Stimulated activated CD4-positive, alpha-beta T cell treated with anti-CD3 and anti-CD28 coated beads, Interleukin-15, amount 100 ng/mL, for 1 hour (primary cell): ENCODE data around the gene BEND6.
"Not testable (repeated sequence)": the region's sequence is repeated elsewhere in the genome, so short reads cannot be mapped to it uniquely, and the experiment has no call there.

Experiments used
- DNase-seq, 2 donors: peaks; one replicate each; pipeline ENCODE4 v3.0.0-alpha.2; 2020; ENCODE audit warnings: low read depth in 1 of 2, low spot score in 1 of 2

The BEND6 gene

GRCh38 chr6:56977192-56977591, 22.3 kb downstream of the BEND6 start:
- DNase-seq: no peak

- no peak for DNase-seq
Measured at GRCh38 chr6:56978530-56978929, 23.6 kb downstream of the BEND6 start.

- DNase-seq: no peak
Measured at GRCh38 chr6:56984361-56984760, 29.5 kb downstream of the BEND6 start.

GRCh38 chr6:56984884-56985283, 30.0 kb downstream of the BEND6 start:
- DNase-seq: no peak

GRCh38 chr6:56986611-56987010, 31.7 kb downstream of the BEND6 start:
- no peak for DNase-seq

- DNase-seq: no peak
Measured at GRCh38 chr6:56988145-56988544, 33.2 kb downstream of the BEND6 start.

GRCh38 chr6:56992036-56992435, 37.1 kb downstream of the BEND6 start:
- no peak for DNase-seq

- DNase-seq: no peak
Measured at GRCh38 chr6:56992703-56993102, 37.8 kb downstream of the BEND6 start.

GRCh38 chr6:56995347-56995902, 40.5 kb downstream of the BEND6 start:
- no peak for DNase-seq

GRCh38 chr6:56996401-56996800, 41.5 kb downstream of the BEND6 start:
- DNase-seq: no peak

- DNase-seq: no peak
Measured at GRCh38 chr6:56999049-56999448, 44.1 kb downstream of the BEND6 start.

- not testable (repeated sequence) for DNase-seq
Measured at GRCh38 chr6:56999748-57000147, 44.8 kb downstream of the BEND6 start.

- DNase-seq: no peak
Measured at GRCh38 chr6:57002197-57002596, 47.3 kb downstream of the BEND6 start.

- no peak for DNase-seq
Measured at GRCh38 chr6:57004292-57004691, 49.4 kb downstream of the BEND6 start.

- no peak for DNase-seq
Measured at GRCh38 chr6:57006101-57006500, 51.2 kb downstream of the BEND6 start.

- DNase-seq: not testable (repeated sequence)
Measured at GRCh38 chr6:57008069-57008468, 53.2 kb downstream of the BEND6 start.

- DNase-seq: no peak
Measured at GRCh38 chr6:57013521-57013926, 58.6 kb downstream of the BEND6 start.

- DNase-seq: no peak
Measured at GRCh38 chr6:57017069-57017468, 62.2 kb downstream of the BEND6 start.

GRCh38 chr6:57017841-57018240, 62.9 kb downstream of the BEND6 start:
- DNase-seq: no peak

- no peak for DNase-seq
Measured at GRCh38 chr6:57019434-57019833, 64.5 kb downstream of the BEND6 start.

GRCh38 chr6:57021086-57021720, 66.3 kb downstream of the BEND6 start:
- DNase-seq: no peak

- DNase-seq: no peak
Measured at GRCh38 chr6:57024321-57024720, 69.4 kb downstream of the BEND6 start.

- no peak for DNase-seq
Measured at GRCh38 chr6:57024775-57025174, 69.9 kb downstream of the BEND6 start.
